K562 (cell line): Measurements from ENCODE around the gene TMEM184B. TPM values are rescaled to one million over a fixed set of nuclear protein-coding genes. Genes with fewer than 3 reads are reported as not detected.

Experiments
- GTF2F1 ChIP-seq: IDR thresholded peaks from 2 replicates; pipeline ENCODE4 v1.6.1; 2011; ENCODE audit warnings: low read depth, low read length, improper control_type of control experiment
- HMG20A ChIP-seq: fragments of 450-650 bp; formaldehyde crosslinking; conservative IDR thresholded peaks from 2 replicates; pipeline ENCODE4 v1.4.0; 2020; ENCODE audit warnings: mild to moderate bottlenecking, mixed read lengths
- HMG20B ChIP-seq: fragments of 250-450 bp; sonication (Bioruptor Pico); IDR thresholded peaks from 2 replicates; pipeline ENCODE4 v1.5.0; 2021; ENCODE audit warnings: mild to moderate bottlenecking
- HMGN3 ChIP-seq: IDR thresholded peaks from 2 replicates; pipeline ENCODE4 v1.6.1; 2011; ENCODE audit warnings: borderline replicate concordance, low read depth, mild to moderate bottlenecking, mixed read lengths, low read length; ENCODE audit not compliant: insufficient read length; ENCODE audit errors: extremely low read depth
- MCM7 ChIP-seq, 2 experiments: fragments of 450-650 bp; IDR thresholded peaks; 2 replicates each; pipeline ENCODE4 v1.6.1; 2016 to 2018
- MTA2 ChIP-seq: fragments of 450-650 bp; IDR thresholded peaks from 2 replicates; pipeline ENCODE4 v1.6.1; 2016; ENCODE audit warnings: low read depth
- NR3C1 ChIP-seq: sonication (generic); formaldehyde crosslinking; IDR thresholded peaks from 2 replicates; pipeline ENCODE4 v1.8.1; 2022; ENCODE audit warnings: missing genetic modification reagents
- POLR2G ChIP-seq: fragments of 200-400 bp; formaldehyde crosslinking; IDR thresholded peaks from 2 replicates; pipeline ENCODE4 v1.6.1; 2017; ENCODE audit warnings: low read depth, mild to moderate bottlenecking, antibody characterized with exemption, low read length, moderate library complexity
- SIN3A ChIP-seq, 2 experiments: fragments of 150-350 bp in 1 of 2; IDR thresholded peaks; 2 replicates each; pipeline ENCODE4 v1.6.1; 2011 to 2016; ENCODE audit warnings: borderline replicate concordance in 2 of 2, low read depth in 2 of 2, low read length in 2 of 2, mild to moderate bottlenecking in 2 of 2, moderate library complexity in 2 of 2; ENCODE audit not compliant: control insufficient read depth in 1 of 2
- TAF15 ChIP-seq: fragments of 200-400 bp; formaldehyde crosslinking; IDR thresholded peaks from 2 replicates; pipeline ENCODE4 v1.6.1; 2017; ENCODE audit warnings: mild to moderate bottlenecking, low read depth, low read length, moderate library complexity
- TARDBP ChIP-seq: fragments of 450-650 bp; IDR thresholded peaks from 2 replicates; pipeline ENCODE4 v1.6.1; 2016
- TBP ChIP-seq: optimal IDR thresholded peaks from 2 replicates; pipeline ENCODE3; 2011; ENCODE audit warnings: low read depth, low read length, improper control_type of control experiment
- TCFL5 ChIP-seq: fragments of 250-450 bp; sonication (Bioruptor Pico); conservative IDR thresholded peaks from 2 replicates; pipeline ENCODE4 v1.6.1; 2021; ENCODE audit warnings: mild to moderate bottlenecking, moderate library complexity, matching md5 sums
- ZFPM2 ChIP-seq: fragments of 250-450 bp; sonication (Bioruptor Pico); IDR thresholded peaks from 2 replicates; pipeline ENCODE4 v1.5.1; 2022; ENCODE audit warnings: mild to moderate bottlenecking
- ZNF121 ChIP-seq: sonication (generic); formaldehyde crosslinking; conservative IDR thresholded peaks from 2 replicates; pipeline ENCODE4 v1.8.0; 2022; ENCODE audit warnings: missing genetic modification reagents
- ZNF140 ChIP-seq: fragments of 250-450 bp; sonication (Bioruptor Pico); IDR thresholded peaks from 2 replicates; pipeline ENCODE4 v1.8.0; 2021; ENCODE audit warnings: moderate library complexity, mild to moderate bottlenecking, inconsistent platforms
- ZNF311 ChIP-seq: fragments of 250-450 bp; sonication (Bioruptor Pico); IDR thresholded peaks from 2 replicates; pipeline ENCODE4 v1.4.0; 2020; ENCODE audit warnings: mild to moderate bottlenecking, moderate library complexity
- ZNF551 ChIP-seq: fragments of 250-450 bp; sonication (Bioruptor Pico); IDR thresholded peaks from 2 replicates; pipeline ENCODE4 v1.5.0; 2021; ENCODE audit warnings: mild to moderate bottlenecking, moderate library complexity
- ZNF668 ChIP-seq: fragments of 250-450 bp; sonication (Bioruptor Pico); IDR thresholded peaks from 2 replicates; pipeline ENCODE4 v1.8.0; 2022; ENCODE audit warnings: mild to moderate bottlenecking, inconsistent platforms
- ZNF76 ChIP-seq: fragments of 250-450 bp; sonication (Bioruptor Pico); IDR thresholded peaks from 2 replicates; pipeline ENCODE4 v1.4.0; 2020; ENCODE audit warnings: mild to moderate bottlenecking, moderate library complexity, borderline replicate concordance
- polyA plus RNA-seq, 8 experiments: library from polyadenylated mRNA; depleted of rRNA in 4 of 8; stranded (reverse) in 5 of 8; unstranded in 3 of 8; fragments of >200 nt; fragmentation: Nextera tagmentation in 2 of 8; fragmentation: Illumina TruSeq in 1 of 8; extraction: Ambion mirVana in 2 of 8; extraction: Trizol in 1 of 8; gene quantifications; 2 replicates each; pipeline versions ENCODE4 v1.2.1 to v1.2.3, GENCODE V29; 2011 to 2014; ENCODE audit warnings: inconsistent platforms in 1 of 8, missing spikeins in 1 of 8
- total RNA-seq, 7 experiments: library from RNA; depleted of rRNA in 6 of 7; stranded (reverse); fragments of >200 nt in 6 of 7; fragmentation: Illumina TruSeq in 2 of 7; extraction: Trizol in 2 of 7; gene quantifications; 2 replicates each; pipeline versions ENCODE4 v1.2.1 to v1.2.3, GENCODE V29; 2011 to 2021; ENCODE audit warnings: low replicate concordance in 1 of 7
- TF ChIP-seq, protein P1 (sequence below): fragments of 200-800 bp; sonication (Bioruptor generic); IDR thresholded peaks from 2 replicates; pipeline ENCODE4 v1.6.1; 2017; ENCODE audit warnings: missing genetic modification characterization, missing compliant biosample characterization
- TF ChIP-seq, protein P2 (sequence below): sonication (generic); formaldehyde crosslinking; IDR thresholded peaks from 2 replicates; pipeline ENCODE4 v1.9.0; 2022; ENCODE audit warnings: mild to moderate bottlenecking, missing genetic modification reagents
- TF ChIP-seq, protein P3 (sequence below): fragments of 250-450 bp; sonication (Bioruptor Pico); IDR thresholded peaks from 2 replicates; pipeline ENCODE4 v1.5.1; 2021; ENCODE audit warnings: mild to moderate bottlenecking
- TF ChIP-seq, protein P4 (sequence below), 2 experiments: IDR thresholded peaks; 2 replicates each; pipeline ENCODE4 v1.6.1; 2011; ENCODE audit warnings: borderline replicate concordance in 1 of 2, control low read depth in 1 of 2, low read depth in 1 of 2, low read length in 1 of 2, mild to moderate bottlenecking in 1 of 2, mixed read lengths in 1 of 2, moderate library complexity in 1 of 2; ENCODE audit not compliant: insufficient read depth in 1 of 2, insufficient read length in 1 of 2, poor library complexity in 1 of 2, severe bottlenecking in 1 of 2; ENCODE audit errors: extremely low read depth in 1 of 2

Gene TMEM184B
- total and polyA plus RNA-seq, 9 of the 15 experiments (the other 6 are each of a cell fraction or from before 2014, with no cell fraction given), result 0.31 to 25.1 (median 6.2) TPM

DNA sequence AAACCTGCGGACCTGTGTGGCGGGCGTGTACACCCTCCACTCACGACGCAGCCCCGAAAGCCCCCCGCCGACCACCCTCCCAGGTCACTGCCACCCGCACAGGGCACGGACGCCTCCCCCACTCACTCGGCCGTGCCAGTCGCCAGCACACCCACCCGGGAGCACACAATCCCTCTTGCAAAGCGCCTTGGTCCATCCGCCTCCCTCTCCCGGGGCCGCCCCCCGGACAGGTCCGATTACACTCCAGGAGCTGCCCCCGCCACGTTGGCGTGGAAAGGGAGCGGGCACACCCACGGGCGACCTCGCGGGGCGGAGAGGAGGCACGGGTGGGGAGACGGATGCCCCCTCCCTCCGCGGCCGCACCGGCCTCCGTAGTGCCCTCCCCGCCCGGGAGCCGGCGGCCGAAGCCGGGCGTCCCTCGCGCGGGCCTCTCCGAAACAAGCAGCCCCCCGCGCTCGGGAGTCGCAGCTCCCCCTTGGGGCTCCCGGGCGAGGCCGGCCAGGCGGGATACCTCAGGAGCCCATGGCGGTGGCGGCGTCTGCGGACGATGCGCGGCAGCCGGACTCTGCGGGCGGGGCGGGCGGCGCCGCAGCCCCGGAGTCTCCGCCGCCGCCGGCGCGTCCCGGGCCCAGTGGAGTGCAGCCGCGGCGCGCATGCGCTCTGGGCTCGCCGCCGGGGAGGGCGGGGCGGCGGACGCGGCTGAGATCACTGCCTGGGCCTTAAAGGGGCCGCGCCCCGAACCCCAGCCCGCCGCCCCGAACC, at the start of gene TMEM184B (continued):
- TF ChIP-seq TCFL5 (CRISPR knock-in tag) (no peak), ZNF121 (CRISPR knock-in tag) (no peak), TARDBP (no peak), MCM7 (IDR thresholded peaks at IDR 0.05) (no peak), ZNF551 (CRISPR knock-in tag) (no peak), ZNF140 (no peak), ZNF311 (CRISPR knock-in tag) (no peak), NR3C1 (no peak), MTA2 (no peak), TAF15 (no peak), TBP (no peak), ZFPM2 (CRISPR knock-in tag) (no peak), ZNF76 (CRISPR knock-in tag) (no peak), HMGN3 (no peak), ZNF668 (CRISPR knock-in tag) (no peak), HMG20B (CRISPR knock-in tag) (no peak), POLR2G (peak; percentile 83), SIN3A (IDR thresholded peaks at IDR 0.05; ENCODE audit: borderline replicate concordance in 2 of 2, control insufficient read depth in 1 of 2, low read depth in 2 of 2, low read length in 2 of 2) (0 out of 4 replicates have a peak, but pooled peaks of 1 of the 2 experiments have one; percentile 3), GTF2F1 (no peak), HMG20A (no peak)
- TF ChIP-seq, protein P1, sequence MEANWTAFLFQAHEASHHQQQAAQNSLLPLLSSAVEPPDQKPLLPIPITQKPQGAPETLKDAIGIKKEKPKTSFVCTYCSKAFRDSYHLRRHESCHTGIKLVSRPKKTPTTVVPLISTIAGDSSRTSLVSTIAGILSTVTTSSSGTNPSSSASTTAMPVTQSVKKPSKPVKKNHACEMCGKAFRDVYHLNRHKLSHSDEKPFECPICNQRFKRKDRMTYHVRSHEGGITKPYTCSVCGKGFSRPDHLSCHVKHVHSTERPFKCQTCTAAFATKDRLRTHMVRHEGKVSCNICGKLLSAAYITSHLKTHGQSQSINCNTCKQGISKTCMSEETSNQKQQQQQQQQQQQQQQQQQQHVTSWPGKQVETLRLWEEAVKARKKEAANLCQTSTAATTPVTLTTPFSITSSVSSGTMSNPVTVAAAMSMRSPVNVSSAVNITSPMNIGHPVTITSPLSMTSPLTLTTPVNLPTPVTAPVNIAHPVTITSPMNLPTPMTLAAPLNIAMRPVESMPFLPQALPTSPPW (CRISPR knock-in tag), result peak; percentile 76
- TF ChIP-seq, protein P2, sequence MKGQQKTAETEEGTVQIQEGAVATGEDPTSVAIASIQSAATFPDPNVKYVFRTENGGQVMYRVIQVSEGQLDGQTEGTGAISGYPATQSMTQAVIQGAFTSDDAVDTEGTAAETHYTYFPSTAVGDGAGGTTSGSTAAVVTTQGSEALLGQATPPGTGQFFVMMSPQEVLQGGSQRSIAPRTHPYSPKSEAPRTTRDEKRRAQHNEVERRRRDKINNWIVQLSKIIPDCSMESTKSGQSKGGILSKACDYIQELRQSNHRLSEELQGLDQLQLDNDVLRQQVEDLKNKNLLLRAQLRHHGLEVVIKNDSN (CRISPR knock-in tag), result no peak
- TF ChIP-seq, protein P3, sequence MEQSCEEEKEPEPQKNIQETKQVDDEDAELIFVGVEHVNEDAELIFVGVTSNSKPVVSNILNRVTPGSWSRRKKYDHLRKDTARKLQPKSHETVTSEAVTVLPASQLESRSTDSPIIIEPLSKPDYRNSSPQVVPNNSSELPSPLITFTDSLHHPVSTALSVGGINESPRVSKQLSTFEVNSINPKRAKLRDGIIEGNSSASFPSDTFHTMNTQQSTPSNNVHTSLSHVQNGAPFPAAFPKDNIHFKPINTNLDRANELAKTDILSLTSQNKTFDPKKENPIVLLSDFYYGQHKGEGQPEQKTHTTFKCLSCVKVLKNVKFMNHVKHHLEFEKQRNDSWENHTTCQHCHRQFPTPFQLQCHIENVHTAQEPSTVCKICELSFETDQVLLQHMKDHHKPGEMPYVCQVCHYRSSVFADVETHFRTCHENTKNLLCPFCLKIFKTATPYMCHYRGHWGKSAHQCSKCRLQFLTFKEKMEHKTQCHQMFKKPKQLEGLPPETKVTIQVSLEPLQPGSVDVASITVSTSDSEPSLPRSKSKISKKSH (CRISPR knock-in tag), result no peak
- TF ChIP-seq, protein P4, sequence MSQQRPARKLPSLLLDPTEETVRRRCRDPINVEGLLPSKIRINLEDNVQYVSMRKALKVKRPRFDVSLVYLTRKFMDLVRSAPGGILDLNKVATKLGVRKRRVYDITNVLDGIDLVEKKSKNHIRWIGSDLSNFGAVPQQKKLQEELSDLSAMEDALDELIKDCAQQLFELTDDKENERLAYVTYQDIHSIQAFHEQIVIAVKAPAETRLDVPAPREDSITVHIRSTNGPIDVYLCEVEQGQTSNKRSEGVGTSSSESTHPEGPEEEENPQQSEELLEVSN (IDR thresholded peaks at IDR 0.05; ENCODE audit: borderline replicate concordance in 1 of 2, extremely low read depth in 1 of 2, insufficient read depth in 1 of 2, insufficient read length in 1 of 2, low read depth in 1 of 2, low read length in 1 of 2, poor library complexity in 1 of 2, severe bottlenecking in 1 of 2), result peak in 1 of 2 experiments; percentile 9
